Lower lobe of right lung (tissue), 2 donors: ENCODE data around the gene ATP5MK. TPM values are rescaled to one million over a fixed set of nuclear protein-coding genes. Genes with fewer than 3 reads are reported as not detected.

ENCODE experiments used
- ATAC-seq, 2 donors: fragments of 200-7000 bp; cut with Tn5 transposase; one replicate each; pipeline ENCODE4 v1.9.1; 2020 to 2022; ENCODE audit warnings: mild to moderate bottlenecking in 2 of 2, moderate library complexity in 2 of 2
- DNase-seq: peaks from one replicate; pipeline ENCODE4 v3.0.0-alpha.2; 2020
- H3K27ac ChIP-seq: fragments of 200-600 bp; one replicate; pipeline ENCODE4 v1.8.0; 2022
- H3K27me3 ChIP-seq: fragments of 200-600 bp; one replicate; pipeline ENCODE4 v1.8.0; 2022; ENCODE audit warnings: low read depth
- H3K36me3 ChIP-seq: fragments of 200-600 bp; one replicate; pipeline ENCODE4 v1.8.0; 2022; ENCODE audit warnings: mild to moderate bottlenecking
- H3K4me1 ChIP-seq: fragments of 200-600 bp; one replicate; pipeline ENCODE4 v1.8.0; 2022
- H3K4me3 ChIP-seq: fragments of 200-600 bp; one replicate; pipeline ENCODE4 v1.8.0; 2022; ENCODE audit warnings: mild to moderate bottlenecking
- H3K9me3 ChIP-seq: fragments of 200-600 bp; one replicate; pipeline ENCODE4 v1.8.0; 2022
- intact Hi-C: fragments of 100-400 bp; cut with DNase I; formaldehyde crosslinking; loops from one replicate; pipeline ENCODE4 v1.11.0; 2022
- total RNA-seq: library from RNA; stranded (reverse); fragmentation: NEBNext Ultra II Directional; extraction: Animal tissue kit (Norgen Biotek cat#: 25700); gene quantifications from one replicate; pipeline ENCODE4 v1.2.1, GENCODE V29; 2021
- TF ChIP-seq, protein P1 (sequence below): fragments of 200-600 bp; IDR thresholded peaks from one replicate; pipeline ENCODE4 v1.8.0; 2022; ENCODE audit warnings: antibody characterized with exemption, mild to moderate bottlenecking
- donor health status: DM: no; HTN: yes; CAD: no; lungs with severe emphysema.

The ATP5MK gene
- total RNA-seq, 1 donor from 2014 or later, result 221 TPM

GRCh38 chr10:103441611-103442010, 45.3 kb upstream of the ATP5MK start:
- intact Hi-C loops, result no loop called here
- Histone ChIP-seq H3K36me3 (peaks cover 100% of the 10 kb centered on the region), H3K4me3 (no peak overlapping the region), H3K27me3 (no peaks in the 10 kb centered on the region), H3K27ac (no peak overlapping the region), H3K4me1 (peaks cover 30% of the 10 kb centered on the region), H3K9me3 (no peaks in the 10 kb centered on the region)
- TF ChIP-seq, protein P1, sequence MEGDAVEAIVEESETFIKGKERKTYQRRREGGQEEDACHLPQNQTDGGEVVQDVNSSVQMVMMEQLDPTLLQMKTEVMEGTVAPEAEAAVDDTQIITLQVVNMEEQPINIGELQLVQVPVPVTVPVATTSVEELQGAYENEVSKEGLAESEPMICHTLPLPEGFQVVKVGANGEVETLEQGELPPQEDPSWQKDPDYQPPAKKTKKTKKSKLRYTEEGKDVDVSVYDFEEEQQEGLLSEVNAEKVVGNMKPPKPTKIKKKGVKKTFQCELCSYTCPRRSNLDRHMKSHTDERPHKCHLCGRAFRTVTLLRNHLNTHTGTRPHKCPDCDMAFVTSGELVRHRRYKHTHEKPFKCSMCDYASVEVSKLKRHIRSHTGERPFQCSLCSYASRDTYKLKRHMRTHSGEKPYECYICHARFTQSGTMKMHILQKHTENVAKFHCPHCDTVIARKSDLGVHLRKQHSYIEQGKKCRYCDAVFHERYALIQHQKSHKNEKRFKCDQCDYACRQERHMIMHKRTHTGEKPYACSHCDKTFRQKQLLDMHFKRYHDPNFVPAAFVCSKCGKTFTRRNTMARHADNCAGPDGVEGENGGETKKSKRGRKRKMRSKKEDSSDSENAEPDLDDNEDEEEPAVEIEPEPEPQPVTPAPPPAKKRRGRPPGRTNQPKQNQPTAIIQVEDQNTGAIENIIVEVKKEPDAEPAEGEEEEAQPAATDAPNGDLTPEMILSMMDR, result no peak
- DNase-seq (no peak), ATAC-seq (no peak)

- ATAC-seq, result no peak
- peaks cover 26% of the 10 kb centered on the region for H3K4me1 ChIP-seq
- peaks cover 100% of the 10 kb centered on the region for H3K36me3 ChIP-seq
- H3K27ac ChIP-seq, result no peak overlapping the region
- H3K4me3 ChIP-seq, result no peak overlapping the region
- H3K27me3 ChIP-seq, result no peaks in the 10 kb centered on the region
- no peak for DNase-seq
- H3K9me3 ChIP-seq, result no peaks in the 10 kb centered on the region
- intact Hi-C loops, result no loop called here
- TF ChIP-seq, protein P1, result no peak
Measured at GRCh38 chr10:103441206-103441605, 44.9 kb upstream of the ATP5MK start.

GRCh38 chr10:103440416-103440815, 44.1 kb upstream of the ATP5MK start:
- H3K4me3 ChIP-seq, result no peak overlapping the region
- DNase-seq, result no peak
- intact Hi-C loops, result no loop called here
- peaks cover 100% of the 10 kb centered on the region for H3K36me3 ChIP-seq
- no peaks in the 10 kb centered on the region for H3K27me3 ChIP-seq
- H3K27ac ChIP-seq, result no peak overlapping the region
- H3K9me3 ChIP-seq, result no peaks in the 10 kb centered on the region
- TF ChIP-seq, protein P1, result no peak
- H3K4me1 ChIP-seq, result peaks cover 18% of the 10 kb centered on the region
- no peak for ATAC-seq

DNA sequence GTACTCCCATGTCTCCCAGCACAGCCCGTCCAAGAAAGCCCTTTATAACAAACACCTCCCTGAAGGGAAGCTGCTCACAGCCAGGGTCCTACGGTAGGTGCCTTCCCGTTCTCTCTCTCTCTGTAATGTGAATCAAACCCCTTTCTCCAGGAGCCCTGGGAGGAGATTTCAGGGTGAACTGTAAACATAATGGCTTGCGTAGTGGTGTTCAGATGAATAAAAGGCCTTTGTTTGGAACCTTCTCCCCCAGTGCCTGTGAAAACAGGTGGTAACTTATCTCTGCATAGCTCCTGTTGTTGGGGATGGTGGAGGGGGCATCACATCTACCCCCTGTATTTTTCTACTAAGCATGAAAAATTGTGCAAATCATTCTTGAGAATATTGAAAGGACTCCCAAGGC, 43.5 kb upstream of the ATP5MK start:
- H3K4me3 ChIP-seq, result no peak overlapping the region
- DNase-seq, result no peak
- H3K36me3 ChIP-seq, result peaks cover 100% of the 10 kb centered on the region
- H3K9me3 ChIP-seq, result no peaks in the 10 kb centered on the region
- intact Hi-C loops, result no loop called here
- H3K4me1 ChIP-seq, result peaks cover 11% of the 10 kb centered on the region
- ATAC-seq, result no peak
- H3K27me3 ChIP-seq, result no peaks in the 10 kb centered on the region
- no peak overlapping the region for H3K27ac ChIP-seq
- TF ChIP-seq, protein P1, result no peak

- TF ChIP-seq, protein P1, result no peak
- Histone ChIP-seq H3K36me3 (peaks cover 89% of the 10 kb centered on the region), H3K4me1 (peaks cover 20% of the 10 kb centered on the region), H3K27ac (no peak overlapping the region), H3K4me3 (no peak overlapping the region), H3K9me3 (no peaks in the 10 kb centered on the region), H3K27me3 (no peaks in the 10 kb centered on the region)
- intact Hi-C loops, result no loop called here
- ATAC-seq (peak; percentile 67 to 75), DNase-seq (peak; percentile 83)
Measured at GRCh38 chr10:103433858-103434257, 37.6 kb upstream of the ATP5MK start.

GRCh38 chr10:103431902-103432301, 35.6 kb upstream of the ATP5MK start:
- ATAC-seq, result peak; percentile 42 to 77
- Histone ChIP-seq H3K4me1 (peaks cover 20% of the 10 kb centered on the region), H3K4me3 (no peak overlapping the region), H3K27me3 (no peaks in the 10 kb centered on the region), H3K27ac (no peak overlapping the region), H3K9me3 (no peaks in the 10 kb centered on the region), H3K36me3 (peaks cover 89% of the 10 kb centered on the region)
- TF ChIP-seq, protein P1, result no peak
- intact Hi-C loops, result no loop called here
- DNase-seq, result no peak
